CD4-positive, alpha-beta T cell treated with Interleukin-2 at 100 ng/mL for 4 hours (primary cell): ENCODE measurements around the gene NAPA.
"Not testable (repeated sequence)": the region's sequence is repeated elsewhere in the genome, so short reads cannot be mapped to it uniquely, and the experiment has no call there.

Experiments
- DNase-seq: peaks from one replicate; pipeline ENCODE4 v3.0.0-alpha.2; 2020; ENCODE audit warnings: low spot score

The NAPA gene

GRCh38 chr19:47486220-47486619 lies 28.6 kb downstream of the NAPA start:
- DNase-seq, result not testable (repeated sequence)

DNA sequence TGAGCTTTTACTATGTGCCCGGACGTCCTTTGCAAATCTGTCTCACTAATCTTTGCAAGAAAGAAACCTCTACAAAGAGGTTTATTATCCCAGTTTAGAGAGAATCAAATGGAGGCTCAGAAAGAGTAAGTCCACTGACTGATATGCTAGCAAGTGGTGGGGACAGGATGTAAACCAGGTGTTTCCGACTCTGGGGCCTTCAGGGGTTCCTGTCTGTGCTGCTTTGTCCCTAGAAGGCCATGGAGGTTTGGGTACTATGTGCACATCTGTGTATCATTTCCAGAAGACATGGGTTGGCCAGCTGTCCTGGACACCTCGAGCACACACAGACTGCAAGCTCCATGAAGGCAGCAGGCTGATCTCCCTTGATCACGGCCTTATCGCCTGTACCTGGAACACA lies 29.7 kb downstream of the NAPA start:
- DNase-seq, result no peak

GRCh38 chr19:47483800-47484690 lies 30.8 kb downstream of the NAPA start, which contains the start of gene KPTN:
TSS of gene KPTN (minus strand) at chr19:47484219. CDS start at chr19:47484160, 59 bp downstream.
- DNase-seq, result peak; percentile 86

DNA sequence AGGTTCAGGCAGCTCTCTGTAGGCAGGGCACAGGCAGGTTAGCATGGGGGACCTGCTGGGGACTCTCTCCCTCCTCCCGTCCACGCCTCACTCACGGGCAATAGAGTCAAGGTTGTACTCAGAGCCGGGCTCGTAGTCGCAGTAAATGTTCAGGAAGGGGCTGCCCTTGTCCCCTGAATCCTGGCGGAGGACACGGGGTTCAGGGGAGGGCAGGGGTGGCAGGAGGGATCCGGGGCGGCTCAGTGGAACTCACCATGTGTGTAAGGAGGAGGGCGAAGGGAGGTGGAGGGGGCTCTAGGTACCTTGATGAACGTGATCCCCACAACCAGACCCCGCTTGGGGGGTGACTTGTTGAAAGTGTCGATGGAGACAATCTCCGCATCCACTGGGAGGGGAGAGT lies 31.7 kb downstream of the NAPA start:
- no peak for DNase-seq

- no peak for DNase-seq
These were observed 33.3 kb downstream of the NAPA start for GRCh38 chr19:47481460-47482052.

- no peak for DNase-seq
These were observed 34.2 kb downstream of the NAPA start for GRCh38 chr19:47480658-47481057.

DNA sequence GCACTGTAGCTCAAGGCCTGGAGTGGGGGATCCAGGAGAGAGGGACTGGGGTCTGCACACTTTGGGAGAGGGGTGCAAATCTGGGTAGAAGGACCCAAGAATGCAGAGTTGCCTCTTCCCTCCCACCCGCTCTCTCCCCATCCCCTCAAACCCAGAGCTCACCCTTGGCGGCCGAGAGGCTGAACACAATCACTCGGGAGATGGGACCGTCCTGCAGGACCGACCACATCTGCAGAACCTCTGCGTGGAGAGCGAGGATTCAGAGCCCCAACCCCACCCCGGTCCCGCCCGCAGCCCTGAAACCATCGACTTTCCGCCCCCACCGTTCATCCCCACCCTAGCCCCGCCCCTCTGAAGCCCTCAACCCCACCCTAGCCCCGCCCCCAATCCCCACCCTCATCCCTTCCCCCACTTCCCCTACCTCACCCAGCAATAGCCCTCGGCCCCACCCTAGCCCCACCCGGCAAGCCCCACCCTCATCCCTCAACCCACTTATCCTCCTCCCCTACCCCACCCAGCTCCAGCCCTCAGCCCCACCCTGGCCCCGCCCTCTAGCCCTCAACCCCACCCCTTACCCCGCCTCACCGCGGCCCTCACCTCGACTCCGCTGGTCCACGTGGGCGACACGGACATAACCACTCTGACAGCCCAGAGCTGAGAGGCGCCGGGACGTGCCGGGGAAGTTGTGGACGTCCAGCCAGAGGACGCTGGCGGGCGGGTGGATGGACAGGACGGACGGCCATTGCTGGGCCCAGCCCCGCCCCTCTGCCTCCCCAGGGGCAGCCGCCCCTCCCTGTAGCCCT lies 35.0 kb downstream of the NAPA start:
- DNase-seq, result no peak

DNA sequence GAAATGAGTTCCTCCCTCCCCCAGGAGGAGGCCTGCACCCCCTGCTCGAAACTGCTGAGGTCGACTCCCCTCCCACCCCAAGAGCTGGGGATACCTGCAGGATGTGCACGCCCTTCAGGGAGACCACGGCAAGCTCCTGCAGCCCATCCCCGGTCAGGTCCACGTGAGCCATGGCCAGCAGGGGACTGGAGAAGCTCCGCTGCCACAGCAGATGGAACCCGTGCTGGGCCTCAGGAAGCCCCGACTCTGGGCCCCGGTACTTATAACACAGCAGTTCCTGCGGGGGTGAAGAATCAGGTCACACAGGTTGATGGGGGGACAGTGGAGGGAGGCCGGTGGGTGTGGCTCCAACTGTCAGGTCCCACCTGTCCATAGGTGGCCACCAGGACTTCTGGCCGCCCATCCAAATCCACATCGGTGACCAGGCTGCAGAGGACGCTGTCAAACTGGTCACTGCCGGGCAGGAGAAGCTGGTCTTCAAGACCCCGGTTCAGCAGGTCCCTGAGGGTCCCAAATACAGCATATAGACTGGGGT lies 38.4 kb downstream of the NAPA start:
- no peak for DNase-seq

- DNase-seq, result no peak
These were observed 39.4 kb downstream of the NAPA start for GRCh38 chr19:47475465-47475864.

- no peak for DNase-seq
These were observed 41.5 kb downstream of the NAPA start for GRCh38 chr19:47473336-47473735.

GRCh38 chr19:47471733-47472457 lies 43.0 kb downstream of the NAPA start, which contains the start of gene SLC8A2:
TSS of gene SLC8A2 (minus strand) at chr19:47471893. CDS start at chr19:47466403, 5,490 bp downstream.
- peak; percentile 35 for DNase-seq

DNA sequence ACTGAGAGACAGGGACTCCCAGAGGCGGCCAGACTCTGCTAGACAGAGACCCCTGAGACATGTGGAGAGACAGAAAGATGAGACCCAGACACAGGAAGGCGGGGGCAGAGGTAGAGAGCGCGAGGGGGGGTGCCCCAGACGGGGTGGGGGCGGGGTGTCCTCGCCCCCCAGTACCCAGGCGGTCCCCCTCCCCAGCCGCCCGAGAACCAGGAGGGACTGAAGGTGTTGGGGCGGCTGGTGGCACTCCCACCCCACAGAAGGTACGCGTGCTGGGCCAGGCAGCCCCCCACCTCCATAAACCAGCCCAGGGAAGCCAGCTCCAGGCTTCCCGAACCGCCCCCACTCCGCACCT lies 43.5 kb downstream of the NAPA start:
- DNase-seq, result no peak

- DNase-seq, result no peak
These were observed 44.2 kb downstream of the NAPA start for GRCh38 chr19:47470447-47471195.

- DNase-seq, result no peak
These were observed 45.1 kb downstream of the NAPA start for GRCh38 chr19:47469719-47470118.

DNA sequence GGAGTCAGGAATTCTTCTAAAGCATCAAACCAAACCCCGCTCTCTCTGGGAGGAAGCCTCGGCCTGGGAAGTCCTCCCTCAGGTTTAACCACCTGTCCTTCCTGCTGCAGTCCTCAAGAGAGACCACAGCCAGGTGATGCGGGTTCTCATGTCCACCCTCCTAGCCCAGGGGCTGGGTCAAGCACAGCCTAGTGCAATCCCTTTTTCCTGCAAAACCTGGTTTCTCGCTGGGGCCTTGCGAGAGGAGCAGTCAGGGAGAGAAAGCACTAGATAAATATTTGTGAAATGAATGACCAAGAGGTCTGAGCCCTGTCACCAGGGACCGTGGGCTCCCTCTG lies 45.5 kb downstream of the NAPA start:
- no peak for DNase-seq

DNA sequence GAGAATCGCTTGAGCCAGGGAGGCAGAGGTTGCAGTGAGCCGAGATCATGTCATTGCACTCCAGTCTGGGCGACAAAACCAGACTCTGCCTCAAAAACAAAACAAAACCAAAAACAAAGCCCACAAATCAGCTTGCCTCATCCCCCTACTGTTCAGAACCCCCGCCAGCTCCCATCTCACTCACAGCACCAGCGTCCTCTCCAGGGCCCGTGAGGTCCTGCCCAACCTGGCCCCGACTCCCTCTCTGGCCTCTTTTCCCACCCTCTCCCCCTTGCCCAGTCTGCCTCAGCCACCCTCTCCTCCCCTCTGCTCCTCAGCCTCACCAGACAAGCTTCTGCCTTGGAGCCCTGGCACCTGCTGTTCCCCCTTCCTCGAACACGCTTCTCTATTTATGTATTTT lies 46.9 kb downstream of the NAPA start:
- DNase-seq, result no peak

DNA sequence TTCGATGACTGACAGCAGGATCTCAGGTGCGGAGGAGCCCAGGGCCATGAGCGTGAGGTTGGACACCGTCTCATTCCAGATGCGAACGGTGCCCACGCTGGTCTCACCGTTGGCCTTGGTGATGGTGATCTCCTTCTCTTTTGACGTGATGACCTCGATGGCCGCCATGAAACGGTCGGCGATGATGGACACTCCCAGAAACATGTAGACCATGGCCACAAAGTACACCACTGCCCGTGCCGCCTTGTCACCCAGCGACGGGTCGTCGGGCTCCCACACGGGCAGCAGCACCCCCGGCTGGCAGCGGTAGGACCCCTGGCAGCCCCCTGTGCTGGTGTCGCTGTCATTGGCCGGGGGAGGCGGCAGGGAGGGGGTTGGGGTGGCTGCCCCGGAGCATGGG lies 48.9 kb downstream of the NAPA start:
- DNase-seq, result no peak

DNA sequence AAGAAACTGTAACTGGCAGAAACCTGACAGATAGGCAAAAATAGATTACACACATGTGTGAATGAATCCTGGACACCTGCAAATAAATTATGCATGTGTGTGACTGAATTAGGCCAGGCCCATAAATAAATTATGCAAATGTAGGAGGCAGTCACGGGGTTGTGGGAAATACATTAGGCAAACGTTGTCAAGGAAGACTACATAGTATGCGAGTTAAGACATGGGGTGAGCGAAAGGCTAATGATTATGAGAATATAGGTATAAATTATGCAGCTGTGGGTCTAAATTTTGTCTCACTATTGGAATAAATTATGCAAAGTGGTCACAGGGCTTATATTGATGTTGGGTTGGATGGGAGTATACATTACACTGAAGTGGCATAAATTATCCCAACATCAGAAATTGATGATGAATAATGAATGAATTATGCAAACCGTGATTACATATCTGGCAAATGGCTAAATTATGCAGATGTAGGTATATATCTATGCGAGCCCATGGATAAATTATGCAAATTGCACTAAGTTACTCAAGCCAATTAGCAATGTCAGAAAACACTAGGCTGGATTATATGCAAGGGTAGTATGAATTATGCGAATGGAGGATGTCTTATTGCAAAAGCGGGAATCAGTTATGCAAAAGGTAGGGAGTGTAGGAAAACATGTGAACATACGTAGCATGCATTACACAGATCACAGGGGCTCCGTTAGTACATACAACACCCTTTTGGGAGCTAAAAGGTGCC lies 50.0 kb downstream of the NAPA start:
- no peak for DNase-seq

DNA sequence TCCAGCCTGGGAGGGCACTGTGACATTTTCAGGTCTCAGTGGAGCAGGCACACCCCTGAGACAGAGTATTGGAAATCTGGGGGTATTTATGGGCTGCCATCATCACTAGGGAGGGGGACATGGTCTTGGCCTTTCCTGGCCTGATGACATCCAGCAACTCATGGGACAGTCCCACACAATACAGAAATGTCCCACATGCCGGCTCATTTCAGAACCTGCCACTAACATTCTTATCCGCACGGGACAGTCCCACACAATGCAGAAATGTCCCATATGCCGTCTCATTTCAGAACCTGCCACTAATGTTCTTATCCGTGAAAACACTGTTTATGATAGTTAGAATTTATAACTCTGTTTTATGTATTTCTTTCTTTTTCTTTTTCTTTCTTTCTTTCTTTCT lies 53.0 kb downstream of the NAPA start:
- no peak for DNase-seq

DNA sequence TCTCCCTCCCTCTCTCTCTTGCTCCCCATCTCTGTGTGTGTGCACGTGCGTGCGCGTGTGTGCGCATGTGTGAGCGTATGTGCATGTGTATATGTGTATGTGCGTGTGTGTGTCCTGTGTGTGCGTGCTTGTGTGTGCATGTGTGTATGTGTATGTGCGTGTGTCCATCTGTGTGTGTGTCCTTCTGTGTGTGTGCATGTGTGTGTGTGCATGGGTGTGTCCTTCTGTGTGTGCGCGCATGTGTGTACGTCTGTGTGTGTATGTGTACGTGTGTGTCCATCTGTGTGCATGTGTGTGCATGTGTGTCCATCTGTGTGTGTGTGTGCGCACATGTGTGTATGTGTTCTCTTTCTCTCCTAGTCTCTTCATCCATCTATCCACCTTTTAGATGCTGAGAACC lies 55.4 kb downstream of the NAPA start:
- no peak for DNase-seq
